Effector memory CD8-positive, alpha-beta T cell (primary cell): Measurements from ENCODE around the gene RAB20.
"Not testable (repeated sequence)": the region's sequence is repeated elsewhere in the genome, so short reads cannot be mapped to it uniquely, and the experiment has no call there.

ENCODE experiments used
- ATAC-seq: fragments of 150-1000 bp; cut with Tn5 transposase; replicated peaks from 2 replicates; pipeline ENCODE4 v1.10.0; 2021; ENCODE audit warnings: mild to moderate bottlenecking, moderate library complexity
- DNase-seq, 3 experiments: peaks; one replicate each; pipeline ENCODE4 v3.0.0; 2021
- H3K27ac Mint-ChIP-seq, 2 donors: one replicate each; pipeline ENCODE4 v1.8.0; 2022; ENCODE audit warnings: mild to moderate bottlenecking in 2 of 2, mixed read lengths in 2 of 2, moderate library complexity in 2 of 2
- H3K27me3 Mint-ChIP-seq, 2 donors: one replicate each; pipeline ENCODE4 v1.8.0; 2022; ENCODE audit warnings: mixed read lengths in 2 of 2
- H3K36me3 Mint-ChIP-seq: one replicate; pipeline ENCODE4 v1.8.0; 2022; ENCODE audit warnings: mild to moderate bottlenecking, moderate library complexity, mixed read lengths; ENCODE audit not compliant: insufficient read depth
- H3K4me1 Mint-ChIP-seq, 2 donors: one replicate each; pipeline ENCODE4 v1.8.0; 2022; ENCODE audit warnings: low read depth in 2 of 2, mixed read lengths in 2 of 2
- H3K4me3 Mint-ChIP-seq, 2 donors: one replicate each; pipeline ENCODE4 v1.8.0; 2022; ENCODE audit warnings: mild to moderate bottlenecking in 2 of 2, mixed read lengths in 2 of 2, moderate library complexity in 2 of 2
- H3K9me3 Mint-ChIP-seq, 2 donors: one replicate each; pipeline ENCODE4 v1.8.0; 2022; ENCODE audit warnings: mixed read lengths in 2 of 2

RAB20 gene

DNA sequence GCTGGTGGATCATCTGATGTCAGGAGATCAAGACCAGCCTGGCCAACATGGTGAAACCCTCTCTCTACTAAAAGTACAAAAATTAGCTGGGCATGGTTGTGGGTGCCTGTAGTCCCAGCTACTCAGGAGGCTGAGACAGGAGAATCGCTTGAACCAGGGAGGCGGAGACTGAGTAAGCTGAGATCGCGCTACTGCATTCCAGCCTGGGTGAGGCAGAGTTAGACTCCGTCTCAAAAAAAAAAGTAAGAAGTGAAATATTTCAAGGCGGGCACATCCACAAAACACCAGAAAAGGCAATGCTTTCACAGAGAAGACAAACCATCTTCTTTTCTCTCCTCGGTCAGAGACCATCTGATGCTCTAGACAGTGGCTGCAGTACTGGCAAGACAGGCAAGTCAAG lies 8.4 kb upstream of the RAB20 start:
- H3K27me3 Mint-ChIP-seq, result peaks cover 67 to 90% of the 10 kb centered on the region in 2 donors
- not testable (repeated sequence) for H3K4me3 Mint-ChIP-seq, ATAC-seq, H3K27ac Mint-ChIP-seq, DNase-seq, H3K9me3 Mint-ChIP-seq, H3K36me3 Mint-ChIP-seq, H3K4me1 Mint-ChIP-seq

- Mint-ChIP-seq H3K36me3 (peaks cover 3% of the 10 kb centered on the region), H3K4me3 (no peak overlapping the region), H3K4me1 (peaks cover 1 to 5% of the 10 kb centered on the region in 2 donors), H3K27me3 (peaks cover 70 to 83% of the 10 kb centered on the region in 2 donors), H3K27ac (no peak overlapping the region), H3K9me3 (no peaks in the 10 kb centered on the region)
- DNase-seq (no peak), ATAC-seq (no peak)
These were observed 7.1 kb upstream of the RAB20 start for GRCh38 chr13:110568612-110569011.

- DNase-seq (no peak), ATAC-seq (no peak)
- H3K27me3 Mint-ChIP-seq, result peaks cover 53 to 62% of the 10 kb centered on the region in 2 donors
- no peak overlapping the region for H3K4me3 Mint-ChIP-seq
- no peaks in the 10 kb centered on the region for H3K36me3 Mint-ChIP-seq
- peaks cover 10% of the 10 kb centered on the region in 2 donors for H3K4me1 Mint-ChIP-seq
- no peaks in the 10 kb centered on the region for H3K9me3 Mint-ChIP-seq
- no peak overlapping the region for H3K27ac Mint-ChIP-seq
These were observed 4.6 kb upstream of the RAB20 start for GRCh38 chr13:110566171-110566570.

DNA sequence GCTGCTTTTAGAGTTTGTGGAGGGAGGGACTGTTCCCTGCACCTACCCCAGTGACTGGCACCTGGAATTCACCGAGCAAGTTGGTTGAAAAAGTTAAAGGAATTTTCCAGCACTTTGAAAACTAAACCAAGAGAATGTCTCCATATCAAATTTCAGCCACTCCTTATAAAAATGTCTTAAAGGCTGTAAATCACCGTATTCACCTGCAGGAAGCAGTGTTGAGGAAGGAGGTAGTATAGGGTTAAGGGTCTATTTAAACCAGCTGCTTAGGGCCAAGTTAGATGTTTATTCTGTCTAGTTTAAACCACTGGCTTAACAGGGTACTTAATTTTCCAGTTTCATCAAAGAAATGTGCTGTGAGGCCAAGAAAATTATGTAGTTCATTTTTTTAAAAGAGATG lies 3.8 kb upstream of the RAB20 start:
- no peak for ATAC-seq
- Mint-ChIP-seq H3K4me1 (peaks cover 15 to 18% of the 10 kb centered on the region in 2 donors), H3K4me3 (no peak overlapping the region), H3K27me3 (peaks cover 48 to 53% of the 10 kb centered on the region in 2 donors), H3K9me3 (no peaks in the 10 kb centered on the region), H3K36me3 (no peaks in the 10 kb centered on the region), H3K27ac (no peak overlapping the region)
- DNase-seq, result no peak

- Mint-ChIP-seq H3K4me1 (peaks cover 18% of the 10 kb centered on the region in 2 donors), H3K9me3 (no peaks in the 10 kb centered on the region), H3K27me3 (peaks cover 43 to 46% of the 10 kb centered on the region in 2 donors), H3K4me3 (no peak overlapping the region), H3K36me3 (no peaks in the 10 kb centered on the region), H3K27ac (no peak overlapping the region)
- ATAC-seq (no peak), DNase-seq (no peak)
These were observed 3.0 kb upstream of the RAB20 start for GRCh38 chr13:110564472-110564985.

DNA sequence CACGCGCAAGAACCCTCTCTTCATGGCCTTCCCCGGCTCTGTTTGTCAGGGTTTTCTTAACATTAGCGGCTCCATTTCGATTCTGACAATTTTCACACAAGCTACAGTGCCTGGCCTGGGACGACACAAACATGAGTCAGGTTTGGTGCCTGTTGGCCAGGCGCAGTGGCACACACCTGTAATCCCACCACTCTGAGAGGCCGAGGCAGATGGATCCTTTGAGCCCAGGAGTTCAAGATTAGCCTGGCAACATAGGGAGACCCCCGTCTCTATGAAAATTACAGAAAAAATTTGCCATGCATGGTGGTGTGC lies 1.9 kb upstream of the RAB20 start:
- H3K4me3 Mint-ChIP-seq, result peak overlapping the region in 1 of 2 donors; percentile 22
- no peaks in the 10 kb centered on the region for H3K9me3 Mint-ChIP-seq
- H3K36me3 Mint-ChIP-seq, result no peaks in the 10 kb centered on the region
- ATAC-seq (no peak), DNase-seq (no peak)
- H3K27me3 Mint-ChIP-seq, result peaks cover 34 to 35% of the 10 kb centered on the region in 2 donors
- peaks cover 18% of the 10 kb centered on the region in 2 donors for H3K4me1 Mint-ChIP-seq
- no peak overlapping the region for H3K27ac Mint-ChIP-seq

DNA sequence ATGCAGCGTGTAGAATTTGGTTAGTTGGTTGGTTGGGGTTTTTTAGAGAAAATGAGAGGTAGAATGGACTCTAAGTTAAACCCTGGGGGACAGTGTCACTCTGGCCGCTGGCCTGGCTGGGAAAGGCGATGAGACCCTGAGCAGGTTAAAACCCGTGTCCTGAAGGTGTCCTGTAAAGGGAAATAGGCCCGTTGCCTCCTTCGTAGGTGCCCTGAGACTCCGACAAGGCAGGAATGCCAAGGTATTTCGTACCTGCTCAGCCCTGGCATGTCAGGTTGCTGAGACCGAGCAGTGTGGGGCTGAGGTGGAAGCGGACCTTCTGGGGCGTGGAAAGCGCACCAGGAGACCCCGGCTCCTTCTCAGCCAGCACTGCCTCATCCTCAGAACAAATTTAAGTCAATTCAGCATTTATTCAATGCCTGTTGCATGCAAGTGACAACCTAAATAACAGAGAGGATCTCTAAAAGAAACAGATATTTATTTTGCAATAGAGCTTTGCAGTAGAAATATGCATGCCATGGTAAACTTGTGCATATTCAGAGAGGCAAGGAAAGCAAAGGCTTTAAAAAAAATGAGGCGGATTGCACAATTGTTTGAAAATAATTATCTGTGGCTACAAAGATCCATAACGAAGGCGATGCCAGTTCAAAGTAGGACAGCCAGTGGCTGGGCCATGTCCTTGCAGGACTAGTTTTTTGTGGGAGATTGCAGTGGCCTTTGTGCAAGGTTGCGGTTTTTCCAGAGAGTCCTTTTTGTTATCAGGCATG lies 1.4 kb upstream of the RAB20 start:
- H3K36me3 Mint-ChIP-seq, result no peaks in the 10 kb centered on the region

DNA sequence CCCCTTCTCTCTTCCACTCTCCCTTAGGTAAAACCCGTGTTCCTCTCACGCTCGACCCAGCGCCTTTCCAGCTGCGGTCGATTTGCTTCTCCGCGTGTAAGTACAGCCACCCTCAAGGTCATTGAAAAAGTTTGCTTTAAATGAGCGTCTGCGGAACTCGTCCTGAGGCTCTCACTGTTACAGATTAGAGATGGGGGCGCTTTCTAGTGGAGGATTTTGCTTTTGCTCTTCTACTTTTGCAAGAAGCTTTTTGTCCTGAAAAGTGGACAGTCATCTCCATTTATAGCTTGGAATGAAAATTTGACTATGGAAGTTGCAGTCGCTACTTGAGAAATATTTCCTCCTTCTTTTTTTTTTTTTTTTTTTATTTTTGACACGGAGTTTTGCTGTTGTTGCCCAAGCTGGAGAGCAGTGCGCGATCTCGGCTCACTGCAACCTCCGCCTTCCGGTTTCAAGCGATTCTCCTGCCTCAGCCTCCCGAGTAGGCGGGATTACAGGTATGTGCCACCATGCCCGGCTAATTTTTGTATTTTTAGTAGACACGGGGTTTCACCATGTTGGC lies 595 bp upstream of the RAB20 start:
- Mint-ChIP-seq H3K36me3 (no peaks in the 10 kb centered on the region), H3K4me1 (peaks cover 18% of the 10 kb centered on the region in 2 donors), H3K27ac (peak overlapping the region; percentile 41 to 62), H3K4me3 (peak overlapping the region; percentile 90 to 96), H3K9me3 (no peaks in the 10 kb centered on the region), H3K27me3 (peaks cover 21 to 27% of the 10 kb centered on the region in 2 donors)
- ATAC-seq, result no peak
- no peak for DNase-seq

More for the DNA sequence above, 1.4 kb upstream of the RAB20 start:
- no peaks in the 10 kb centered on the region for H3K9me3 Mint-ChIP-seq
- DNase-seq (no peak), ATAC-seq (no peak)
- H3K4me3 Mint-ChIP-seq, result peak overlapping the region; percentile 90 to 96
- peaks cover 29 to 34% of the 10 kb centered on the region in 2 donors for H3K27me3 Mint-ChIP-seq
- peak overlapping the region in 1 of 2 donors; percentile 41 for H3K27ac Mint-ChIP-seq
- peaks cover 18% of the 10 kb centered on the region in 2 donors for H3K4me1 Mint-ChIP-seq

- peak overlapping the region; percentile 23 to 68 for H3K27ac Mint-ChIP-seq
- H3K9me3 Mint-ChIP-seq, result no peaks in the 10 kb centered on the region
- no peaks in the 10 kb centered on the region for H3K36me3 Mint-ChIP-seq
- peaks cover 11 to 18% of the 10 kb centered on the region in 2 donors for H3K27me3 Mint-ChIP-seq
- H3K4me1 Mint-ChIP-seq, result peaks cover 18% of the 10 kb centered on the region in 2 donors
- H3K4me3 Mint-ChIP-seq, result peak overlapping the region; percentile 90 to 96
- ATAC-seq, result peak; percentile 2
- DNase-seq, result no peak
These were observed 750 bp downstream of the RAB20 start for GRCh38 chr13:110560601-110561343.

DNA sequence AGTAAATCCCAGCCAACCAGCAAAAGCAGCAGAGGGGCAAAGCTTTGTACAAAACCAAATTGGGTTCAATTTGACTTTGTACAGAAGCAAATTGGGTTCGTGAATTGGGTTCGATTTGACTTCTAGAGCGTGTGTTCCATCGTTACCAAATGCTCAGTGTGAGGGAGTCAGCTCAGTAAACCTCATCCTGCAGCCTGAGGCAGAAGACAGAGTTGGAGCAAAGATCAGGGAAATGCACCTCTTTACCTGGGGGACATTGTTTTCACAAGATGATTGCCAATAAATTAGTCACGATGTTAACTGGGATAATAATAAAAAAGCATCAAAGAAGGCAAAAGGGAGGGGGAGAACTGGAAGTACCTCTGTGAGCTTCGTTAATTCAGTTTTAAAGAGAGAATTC lies 1.5 kb downstream of the RAB20 start:
- peak overlapping the region in 1 of 2 donors; percentile 68 for H3K27ac Mint-ChIP-seq
- H3K36me3 Mint-ChIP-seq, result no peaks in the 10 kb centered on the region

GRCh38 chr13:110559429-110559943 lies 2.0 kb downstream of the RAB20 start:
- peaks cover 18 to 22% of the 10 kb centered on the region in 2 donors for H3K4me1 Mint-ChIP-seq
- H3K9me3 Mint-ChIP-seq, result no peaks in the 10 kb centered on the region

More for the DNA sequence above, 1.5 kb downstream of the RAB20 start:
- peak overlapping the region; percentile 90 to 96 for H3K4me3 Mint-ChIP-seq
- ATAC-seq (no peak), DNase-seq (no peak)
- H3K9me3 Mint-ChIP-seq, result no peaks in the 10 kb centered on the region
- peaks cover 7 to 18% of the 10 kb centered on the region in 2 donors for H3K27me3 Mint-ChIP-seq
- H3K4me1 Mint-ChIP-seq, result peaks cover 18 to 22% of the 10 kb centered on the region in 2 donors

GRCh38 chr13:110557610-110558305 lies 3.8 kb downstream of the RAB20 start:
- no peak for ATAC-seq
- Mint-ChIP-seq H3K27ac (no peak overlapping the region), H3K36me3 (no peaks in the 10 kb centered on the region), H3K27me3 (peaks cover 0 to 5% of the 10 kb centered on the region in 2 donors), H3K4me3 (no peak overlapping the region), H3K9me3 (no peaks in the 10 kb centered on the region), H3K4me1 (peaks cover 13 to 19% of the 10 kb centered on the region in 2 donors)
- DNase-seq, result no peak

More at GRCh38 chr13:110559429-110559943, 2.0 kb downstream of the RAB20 start:
- peaks cover 2 to 13% of the 10 kb centered on the region in 2 donors for H3K27me3 Mint-ChIP-seq
- no peak for DNase-seq
- no peak for ATAC-seq
- H3K4me3 Mint-ChIP-seq, result peak overlapping the region in 1 of 2 donors; percentile 90
- H3K27ac Mint-ChIP-seq, result no peak overlapping the region
- no peaks in the 10 kb centered on the region for H3K36me3 Mint-ChIP-seq

DNA sequence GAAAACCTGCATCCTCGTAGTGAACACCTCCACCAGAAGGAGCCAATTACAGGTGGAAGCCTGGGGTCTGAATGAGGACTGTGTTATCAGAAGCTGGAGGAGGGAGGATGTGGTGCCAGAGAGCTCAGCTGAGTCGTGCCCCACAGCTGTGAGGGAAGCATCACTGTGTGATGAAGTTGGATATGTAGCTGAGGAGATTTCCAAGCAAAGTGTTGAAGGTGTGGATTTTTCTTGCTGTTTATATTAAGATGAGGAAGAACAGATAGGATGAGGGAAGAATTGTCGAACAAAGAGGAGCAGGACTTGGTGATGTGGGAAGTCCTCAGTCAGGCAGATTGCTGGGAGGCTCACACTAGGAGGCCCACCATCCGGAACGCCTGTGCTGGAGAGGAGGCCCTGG lies 4.4 kb downstream of the RAB20 start:
- H3K4me3 Mint-ChIP-seq, result no peak overlapping the region
- H3K27ac Mint-ChIP-seq, result no peak overlapping the region
- no peaks in the 10 kb centered on the region for H3K9me3 Mint-ChIP-seq
- peaks cover 13 to 15% of the 10 kb centered on the region in 2 donors for H3K4me1 Mint-ChIP-seq
- no peaks in the 10 kb centered on the region for H3K36me3 Mint-ChIP-seq
- no peak for ATAC-seq
- no peak for DNase-seq
- peaks cover 0 to 5% of the 10 kb centered on the region in 2 donors for H3K27me3 Mint-ChIP-seq
